Mesenteric fat pad (tissue), 1 donor: ENCODE data around the gene APOBEC3B. TPM values are rescaled to one million over a fixed set of nuclear protein-coding genes. Genes with fewer than 3 reads are reported as not detected.
"Not testable (repeated sequence)": the region's sequence is repeated elsewhere in the genome, so short reads cannot be mapped to it uniquely, and the experiment has no call there.

Experiments
- DNase-seq: peaks from one replicate; pipeline ENCODE4 v3.0.0-alpha.2; 2020; ENCODE audit warnings: low spot score
- total RNA-seq: library from RNA; stranded (reverse); fragmentation: NEBNext Ultra II Directional; extraction: Animal tissue kit (Norgen Biotek cat#: 25700); gene quantifications from one replicate; pipeline ENCODE4 v1.2.1, GENCODE V29; 2021
- donor health status: DM: yes; HTN: yes; CAD: no.

Gene APOBEC3B
- total RNA-seq, 1 donor from 2014 or later: 0.58 TPM

DNA sequence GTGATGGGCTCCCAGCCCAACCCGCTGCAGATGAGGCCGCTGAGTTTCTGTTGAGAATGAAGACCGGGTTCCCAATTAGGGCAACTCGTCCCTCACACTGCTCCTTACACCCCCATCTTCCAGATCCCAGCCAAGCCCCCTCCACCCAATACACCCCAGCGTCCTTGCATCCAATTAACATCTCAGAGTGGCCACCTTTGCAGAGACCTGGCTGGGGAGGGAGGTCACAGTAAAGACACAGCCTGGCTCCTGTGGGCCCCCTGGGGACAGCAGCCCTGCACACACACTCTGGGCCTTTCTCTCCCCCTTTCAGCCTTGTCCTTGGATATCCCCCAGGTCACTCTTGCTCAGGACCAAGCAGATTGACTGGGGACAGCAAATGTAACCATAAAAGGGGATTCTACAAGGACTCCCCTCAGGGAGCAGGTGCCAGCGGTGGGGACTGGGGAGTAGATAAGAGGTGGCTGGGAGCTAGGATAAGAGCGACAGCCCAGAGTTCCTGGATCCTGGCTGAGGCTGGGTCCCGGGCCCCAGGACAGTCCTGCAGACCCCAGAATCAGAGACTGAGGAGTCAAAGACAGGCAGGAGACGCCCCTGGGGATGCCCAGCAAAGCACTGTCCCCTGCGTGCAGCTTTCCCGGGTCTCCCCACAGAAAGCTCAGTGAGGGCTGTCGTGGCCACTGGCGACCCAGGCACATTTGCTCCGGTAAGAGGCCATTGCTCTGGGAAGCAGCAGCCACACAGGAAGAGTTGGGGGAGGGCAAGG, 16.4 kb upstream of the APOBEC3B start:
- no peak for DNase-seq

DNA sequence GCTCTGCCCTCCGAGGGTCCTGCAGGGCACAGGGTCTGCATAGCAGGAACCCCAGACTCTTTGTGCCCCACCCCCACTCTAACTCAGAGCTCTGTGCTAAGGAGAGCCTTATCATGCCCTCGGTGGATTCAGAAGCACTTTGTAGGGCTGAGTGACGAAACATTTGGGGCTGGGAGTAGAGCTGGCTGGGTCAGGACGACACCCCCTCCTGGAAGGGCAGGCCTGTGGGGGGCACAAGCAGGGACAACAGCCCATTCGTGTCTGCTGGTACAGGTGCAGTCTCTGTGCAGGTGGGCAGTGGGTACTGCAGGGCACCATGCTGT, 15.8 kb upstream of the APOBEC3B start:
- DNase-seq: no peak

DNA sequence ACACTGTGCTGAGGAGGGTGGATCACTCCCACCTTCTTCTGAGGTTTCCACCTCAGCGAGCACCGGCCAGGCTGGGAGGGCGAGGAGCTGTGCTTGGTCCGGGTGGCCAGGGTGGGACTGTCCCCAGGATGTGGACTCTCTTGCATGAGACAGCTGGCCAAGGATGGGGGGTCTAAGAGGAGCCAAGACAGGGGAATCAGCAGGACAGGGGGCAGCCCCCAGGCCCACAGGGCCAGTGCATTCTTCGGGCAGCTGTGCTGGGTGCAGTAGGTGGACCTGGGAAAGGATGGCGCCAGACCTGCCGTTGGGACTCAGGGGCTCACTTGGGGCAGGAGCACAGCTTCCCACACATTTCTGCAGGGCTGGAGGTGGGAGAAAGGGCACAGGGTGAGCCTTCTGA, 15.2 kb upstream of the APOBEC3B start:
- DNase-seq: no peak

DNA sequence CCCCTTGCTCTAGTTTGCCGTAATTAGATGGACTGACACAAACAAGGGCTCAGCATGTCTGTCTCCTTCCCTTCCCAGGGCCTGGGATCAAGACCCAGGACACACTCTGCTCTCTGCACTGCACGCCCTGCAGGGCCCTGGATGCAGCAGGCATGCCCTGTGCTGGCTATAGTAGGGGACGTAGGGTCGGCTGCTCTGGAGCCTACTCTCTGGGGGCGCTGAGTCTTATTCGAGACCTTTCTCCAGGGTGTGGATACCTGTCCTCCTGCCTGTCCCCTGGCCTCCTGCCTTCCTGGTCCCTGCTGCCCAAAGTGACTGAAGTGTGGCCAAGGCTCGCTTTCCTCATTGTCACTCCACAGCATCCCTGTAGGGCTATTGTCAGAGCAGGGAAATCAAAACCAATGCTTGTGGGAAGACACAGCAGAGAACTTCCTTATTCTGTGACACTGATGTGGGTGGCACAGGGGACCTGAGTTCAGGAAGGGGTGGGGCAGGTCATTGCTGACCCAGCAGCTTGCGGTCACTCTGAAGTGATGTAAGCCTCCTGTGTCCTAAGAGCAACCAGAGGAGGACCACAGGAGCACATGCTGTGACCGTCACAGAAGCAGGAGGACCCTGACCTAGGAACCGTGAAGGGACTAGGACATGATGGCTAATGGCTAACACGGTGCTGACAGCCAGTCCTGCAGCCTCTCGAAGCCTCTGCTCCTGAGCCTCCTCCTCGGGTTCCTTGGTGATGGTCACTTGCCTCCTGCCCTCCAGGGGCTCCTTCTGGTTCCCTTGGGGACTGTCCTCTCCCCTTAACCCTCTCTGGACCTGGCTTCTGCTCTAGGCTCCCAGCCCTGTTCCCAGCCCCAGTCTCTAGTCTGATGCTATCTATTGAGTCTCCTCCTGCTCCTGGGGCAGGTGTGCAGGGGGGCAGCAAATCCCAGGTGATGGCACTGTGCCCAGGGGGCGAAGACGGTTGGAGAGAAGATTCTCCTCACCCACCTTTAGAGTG, 14.4 kb upstream of the APOBEC3B start:
- no peak for DNase-seq

DNA sequence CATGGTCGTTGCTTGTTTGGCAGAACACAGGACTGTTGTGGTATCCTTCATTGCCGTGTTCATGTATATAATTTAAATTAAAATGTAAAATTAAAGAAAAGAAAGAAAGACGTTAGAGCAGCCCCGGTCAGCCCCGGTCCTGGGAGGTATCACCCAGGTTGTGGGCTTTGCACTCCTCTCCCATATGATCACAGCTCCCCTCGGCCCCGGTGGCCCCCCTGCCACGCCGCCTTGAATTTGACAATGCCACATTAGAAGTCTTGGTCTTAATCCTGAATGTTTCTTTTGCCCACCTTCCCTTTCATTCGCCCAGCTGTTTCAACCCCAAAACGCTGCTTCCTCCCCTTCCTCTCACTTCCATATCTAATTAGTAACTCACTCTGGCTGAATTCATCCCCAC, 13.3 kb upstream of the APOBEC3B start:
- no peak for DNase-seq

DNA sequence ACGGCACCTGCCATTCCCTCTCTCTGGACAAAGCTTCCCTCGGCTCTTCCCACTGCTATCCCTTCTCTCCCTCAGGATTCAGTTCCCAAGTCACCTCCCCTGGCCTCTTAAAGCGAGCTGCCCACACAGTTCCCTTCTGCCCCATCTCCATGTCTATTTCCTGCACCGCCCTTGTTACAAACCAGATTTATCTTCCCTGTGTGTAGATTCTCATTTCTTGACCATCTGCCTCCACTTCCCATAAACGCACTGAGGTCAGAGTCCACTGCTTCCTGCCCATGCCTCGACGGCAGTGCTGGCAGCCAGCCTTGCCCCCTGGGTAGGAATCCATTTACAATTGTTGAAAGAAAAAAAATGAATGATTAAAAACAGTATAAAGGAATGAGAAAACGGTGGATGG, 11.6 kb upstream of the APOBEC3B start:
- DNase-seq: no peak

DNA sequence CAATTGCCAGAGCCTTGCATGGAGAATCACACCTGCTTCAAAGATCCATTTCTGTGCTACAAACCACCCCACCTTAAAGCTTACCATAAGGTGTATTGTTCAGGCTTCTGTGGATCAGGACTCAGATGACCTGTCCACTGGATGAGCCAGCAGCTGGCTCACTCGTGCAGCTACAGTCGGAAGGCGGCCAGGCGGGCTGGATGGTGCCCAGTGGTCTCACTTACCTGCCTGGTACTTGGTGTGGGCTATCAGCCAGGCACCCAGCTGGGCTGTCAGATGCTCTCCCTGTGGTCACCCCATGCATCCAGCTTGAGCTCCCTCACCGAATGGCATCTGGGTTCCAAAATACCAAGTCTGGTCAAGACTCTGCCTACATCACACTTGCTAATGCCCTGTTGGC, 10.9 kb upstream of the APOBEC3B start:
- no peak for DNase-seq

DNA sequence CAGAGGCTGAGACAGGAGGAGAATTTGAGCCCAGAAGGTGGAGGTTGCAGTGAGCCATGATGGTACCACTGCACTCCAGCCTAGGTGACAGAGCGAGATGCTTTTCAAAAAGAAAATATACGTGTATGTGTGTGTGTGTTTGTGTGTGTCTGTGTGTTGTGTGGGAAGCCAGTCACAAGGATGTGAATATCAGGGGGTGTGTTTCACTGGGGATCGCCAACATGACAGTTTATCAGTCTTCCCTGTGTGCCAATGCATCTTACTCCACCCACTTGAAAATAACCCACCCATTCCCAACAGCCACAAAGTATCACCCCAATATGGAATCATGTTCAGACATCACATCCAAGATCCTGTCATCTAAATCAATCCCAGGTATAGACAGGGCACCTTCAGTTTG, 10.4 kb upstream of the APOBEC3B start:
- no peak for DNase-seq

DNA sequence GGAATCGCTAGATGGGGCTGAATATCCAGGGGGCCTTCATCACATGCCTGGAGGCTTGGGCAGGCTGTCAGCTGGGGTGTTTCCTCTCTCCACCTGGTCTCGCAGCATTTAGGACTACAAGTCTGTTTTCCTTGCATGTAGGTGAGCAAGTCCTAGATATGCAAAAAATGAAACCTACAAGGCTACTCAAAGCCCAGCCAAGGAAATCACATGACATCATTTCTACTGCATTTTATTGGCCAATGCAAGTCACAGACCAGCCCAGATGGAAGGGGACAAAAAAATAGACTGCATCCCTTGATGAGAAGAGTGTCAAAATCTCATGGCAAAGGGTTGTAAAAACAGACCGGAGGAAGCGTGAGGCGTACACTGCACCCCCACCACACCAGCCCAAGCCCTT, 9.6 kb upstream of the APOBEC3B start:
- no peak for DNase-seq

DNA sequence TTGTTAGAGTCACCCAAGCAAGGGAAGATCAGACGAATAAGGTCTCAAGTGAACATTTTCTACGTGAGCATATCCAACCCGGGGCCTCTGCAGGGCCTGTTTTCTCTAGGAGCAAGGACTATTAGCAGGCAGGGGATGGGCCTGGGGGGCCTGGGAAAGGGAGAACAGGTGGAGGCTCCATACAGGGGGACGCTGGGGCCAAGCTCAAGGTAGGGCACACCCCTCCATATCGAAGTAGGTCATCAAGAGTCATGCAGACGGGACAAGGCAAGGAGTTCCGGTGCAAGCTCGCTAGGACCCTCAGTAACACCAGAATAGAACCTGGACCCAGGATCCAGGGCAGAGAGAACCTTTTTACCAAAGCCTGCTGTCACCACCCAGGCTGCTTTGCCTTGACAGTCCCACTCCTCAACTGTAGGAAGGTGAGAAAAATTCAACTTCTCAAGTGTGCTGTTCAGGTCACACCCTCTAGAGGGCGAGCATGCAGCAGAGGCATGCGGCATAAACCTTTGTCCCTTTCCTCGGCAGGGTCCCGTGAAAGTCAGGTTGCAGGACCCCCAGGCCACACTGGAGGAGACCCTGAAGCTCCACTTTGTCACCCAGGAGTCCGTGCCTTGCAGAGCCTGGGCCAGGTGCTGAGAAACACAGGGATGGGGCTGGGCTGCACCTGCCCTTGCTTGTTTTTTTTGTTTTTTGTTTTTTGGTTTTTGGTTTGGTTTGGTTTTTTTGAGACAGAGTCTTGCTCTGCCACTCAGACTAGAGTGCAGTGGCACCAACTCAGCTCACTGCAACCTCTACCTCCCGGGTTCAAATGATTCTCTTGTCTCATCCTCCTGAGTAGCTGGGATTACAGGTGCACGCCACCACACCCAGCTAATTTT, 8.6 kb upstream of the APOBEC3B start:
- no peak for DNase-seq

DNA sequence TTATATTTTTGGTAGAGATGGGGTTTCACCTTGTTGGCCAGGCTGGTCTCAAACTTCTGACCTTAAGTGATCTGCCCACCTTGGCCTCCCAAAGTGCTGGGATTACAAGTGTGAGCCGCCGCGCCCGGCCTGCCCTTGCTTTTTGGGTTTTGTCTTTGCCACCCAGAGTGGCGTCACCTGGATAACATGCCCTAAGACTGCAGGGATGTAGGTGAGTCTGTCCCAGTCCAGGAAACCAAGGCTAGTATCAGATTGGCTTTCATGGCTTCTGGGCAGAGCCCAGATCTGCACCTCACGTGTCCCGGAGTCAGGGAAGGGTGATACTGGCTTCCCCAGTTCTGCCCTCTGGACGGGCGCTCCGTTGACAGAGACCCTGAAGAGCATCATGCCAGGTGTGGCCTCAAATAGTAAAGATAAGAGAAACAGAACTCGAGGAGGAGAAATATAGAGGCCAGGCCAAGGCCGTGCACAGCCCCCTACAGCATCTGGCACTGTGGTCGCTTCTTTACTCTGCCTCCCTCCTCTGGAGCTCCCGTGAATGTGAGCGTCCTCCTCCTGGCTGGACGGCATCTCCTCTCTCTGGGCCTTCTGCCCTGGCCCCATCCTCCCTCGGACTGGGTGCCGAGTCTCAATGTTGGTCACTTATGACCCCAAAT, 7.8 kb upstream of the APOBEC3B start:
- DNase-seq: no peak

DNA sequence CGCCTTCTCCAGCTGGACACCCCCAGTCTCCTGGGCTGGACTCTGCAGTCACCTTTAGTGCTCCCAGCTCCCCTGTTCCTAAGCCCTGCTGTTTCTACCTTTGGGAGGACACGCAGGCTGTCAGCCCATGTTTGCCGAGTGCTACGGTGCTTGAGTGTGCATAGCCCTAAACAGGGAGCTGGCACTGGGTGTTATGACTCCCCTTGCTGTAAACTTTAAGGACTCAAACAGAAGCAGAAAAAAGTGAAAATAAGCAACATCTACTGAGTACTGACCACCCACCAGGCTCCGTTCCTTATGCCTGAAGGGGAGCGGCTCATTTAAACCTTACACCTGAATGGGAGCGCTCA, 7.3 kb upstream of the APOBEC3B start:
- DNase-seq: no peak

DNA sequence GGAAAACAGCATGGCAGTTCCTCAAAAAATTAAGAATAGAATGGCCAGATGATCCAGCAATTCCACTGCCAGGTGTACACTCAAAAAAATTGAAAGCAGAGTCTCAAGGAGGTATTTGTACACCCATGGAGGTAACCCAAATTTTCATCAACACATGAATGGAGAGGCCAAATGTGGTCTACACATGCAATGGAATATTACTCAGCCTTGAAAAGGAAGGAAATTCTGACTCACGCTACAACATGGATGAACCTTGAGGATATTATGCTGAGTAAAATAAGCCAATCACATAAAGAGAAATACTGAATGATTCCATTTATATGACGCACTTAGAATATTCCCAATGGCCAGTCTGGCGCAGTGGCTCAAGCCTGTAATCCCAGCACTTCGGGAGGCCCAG, 4.9 kb upstream of the APOBEC3B start:
- not testable (repeated sequence) for DNase-seq

DNA sequence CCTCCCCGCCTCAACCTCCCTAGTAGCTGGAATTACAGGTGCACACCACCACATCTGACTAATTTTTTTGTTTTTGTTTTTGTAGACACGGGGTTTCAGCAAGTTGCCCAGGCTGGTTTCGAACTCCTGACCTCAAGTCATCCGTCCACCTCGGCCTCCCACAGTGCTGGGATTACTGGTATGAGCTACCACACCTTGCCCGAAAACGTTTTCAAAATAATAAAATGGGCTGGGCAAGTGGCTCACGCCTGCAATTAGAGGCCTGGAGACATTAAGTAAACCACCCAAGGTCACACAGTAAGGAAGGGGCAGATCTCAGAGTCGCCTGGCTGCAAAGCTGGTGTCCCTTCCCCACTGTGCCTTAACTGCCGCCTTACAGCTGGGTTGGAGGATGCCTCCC, 1.6 kb upstream of the APOBEC3B start:
- not testable (repeated sequence) for DNase-seq

DNA sequence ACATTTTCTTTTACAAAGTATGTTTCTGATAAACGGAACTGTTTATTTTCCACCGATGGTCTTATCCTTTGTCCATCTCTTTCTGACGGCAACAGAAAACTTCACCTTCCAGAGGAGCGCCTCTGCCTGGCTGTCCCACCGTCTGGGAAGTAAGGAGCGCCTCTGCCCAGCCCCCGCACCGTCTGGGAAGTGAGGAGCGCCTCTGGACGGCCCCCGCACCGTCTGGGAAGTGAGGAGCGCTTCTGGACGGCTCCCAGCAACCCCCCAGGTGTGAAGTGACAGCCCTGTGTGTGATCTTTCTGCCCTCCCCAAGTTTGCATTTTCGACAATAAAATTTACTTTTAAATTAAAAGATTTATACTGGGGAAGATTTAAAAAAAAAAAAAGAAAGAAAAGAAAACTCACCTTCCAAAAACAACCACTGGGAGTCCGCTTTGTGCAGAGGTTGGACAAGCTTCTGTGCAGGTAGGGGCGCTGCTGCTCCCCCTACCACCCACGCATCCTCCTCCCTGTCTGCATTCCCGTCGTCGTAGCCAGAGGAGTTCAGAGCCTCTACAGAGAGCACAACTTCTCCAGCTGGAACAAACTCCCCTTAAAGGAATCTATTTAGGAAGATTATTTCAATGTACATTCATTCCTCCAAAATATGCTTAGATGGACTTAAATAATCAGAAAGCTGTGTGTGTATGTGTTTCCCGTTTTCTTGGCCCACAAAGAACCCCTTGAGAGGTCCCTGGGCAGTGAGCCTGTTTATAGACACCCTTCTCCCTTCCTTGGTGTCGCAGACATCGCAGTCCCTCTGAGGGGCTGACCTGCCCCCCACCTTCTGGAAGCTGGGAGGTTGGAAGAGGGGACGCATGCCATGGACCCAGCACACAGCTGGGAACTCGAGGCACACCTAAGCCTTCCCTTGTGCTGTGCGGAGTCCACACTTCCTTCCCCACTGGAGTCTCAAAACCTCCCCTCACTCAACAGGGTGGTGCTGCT, 849 bp upstream of the APOBEC3B start:
- DNase-seq: no peak

DNA sequence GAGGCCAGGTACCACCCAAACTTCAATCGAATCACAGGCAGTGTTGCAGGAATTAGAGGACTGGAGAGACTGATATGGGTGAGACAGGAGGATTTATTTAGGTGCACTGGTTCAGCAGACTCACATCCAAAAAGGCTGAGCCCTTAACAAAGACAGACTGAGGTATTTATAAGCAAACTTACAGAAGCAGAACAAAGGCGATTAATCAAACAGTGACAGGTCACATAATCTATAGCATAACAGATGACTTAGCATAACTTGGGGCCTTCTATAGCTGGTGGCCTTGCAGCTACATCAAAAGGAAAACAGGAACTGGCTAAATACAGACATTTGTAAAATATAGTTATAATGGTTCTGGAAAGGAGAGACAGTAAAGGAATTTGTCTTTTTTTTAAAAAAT, 2.1 kb downstream of the APOBEC3B start:
- DNase-seq: no peak

DNA sequence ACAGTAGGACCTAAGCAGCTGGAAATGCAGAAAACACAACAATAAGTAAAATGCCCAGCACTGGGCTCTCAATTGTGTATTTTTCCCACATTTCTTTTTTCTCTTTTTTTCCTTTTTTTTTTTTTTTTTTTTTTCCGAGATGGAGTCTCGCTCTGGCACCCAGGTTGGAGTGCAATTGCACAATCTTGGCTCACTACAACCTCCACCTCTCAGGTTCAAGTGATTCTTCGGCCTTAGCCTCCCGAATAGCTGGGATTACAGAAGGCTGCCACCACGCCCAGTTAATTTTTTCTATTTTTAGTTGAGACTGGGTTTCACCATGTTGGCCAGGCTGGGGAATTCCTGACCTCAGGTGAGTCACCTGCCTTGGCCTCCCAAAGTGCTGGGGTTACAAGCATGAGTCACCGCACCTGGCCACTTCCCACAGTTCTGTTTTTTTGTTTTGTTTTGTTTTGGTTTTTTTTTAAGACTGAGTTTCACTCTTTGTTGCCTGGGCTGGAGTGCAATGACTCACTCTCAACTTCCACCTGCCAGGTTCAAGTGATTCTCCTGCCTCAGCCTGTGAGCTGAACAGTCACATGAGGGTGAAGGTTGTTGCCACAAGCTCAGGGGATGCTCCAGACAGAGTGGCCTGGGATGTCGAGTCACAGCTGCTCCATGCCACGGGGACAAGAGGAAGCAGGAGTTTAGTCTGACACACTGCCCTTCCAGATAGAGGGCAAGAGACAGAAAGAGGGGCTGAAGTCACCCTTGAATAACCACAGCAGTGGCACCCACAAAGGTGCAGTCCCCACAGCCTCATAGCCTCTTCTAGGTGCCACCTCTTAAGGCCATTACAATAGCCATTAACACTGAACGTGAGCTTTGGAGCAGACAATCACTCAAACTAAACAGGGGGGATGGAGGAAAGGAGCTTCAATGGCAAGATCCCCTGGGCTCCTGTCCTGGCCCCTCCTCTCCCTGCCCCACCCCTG, 2.9 kb downstream of the APOBEC3B start:
- DNase-seq: not testable (repeated sequence)

DNA sequence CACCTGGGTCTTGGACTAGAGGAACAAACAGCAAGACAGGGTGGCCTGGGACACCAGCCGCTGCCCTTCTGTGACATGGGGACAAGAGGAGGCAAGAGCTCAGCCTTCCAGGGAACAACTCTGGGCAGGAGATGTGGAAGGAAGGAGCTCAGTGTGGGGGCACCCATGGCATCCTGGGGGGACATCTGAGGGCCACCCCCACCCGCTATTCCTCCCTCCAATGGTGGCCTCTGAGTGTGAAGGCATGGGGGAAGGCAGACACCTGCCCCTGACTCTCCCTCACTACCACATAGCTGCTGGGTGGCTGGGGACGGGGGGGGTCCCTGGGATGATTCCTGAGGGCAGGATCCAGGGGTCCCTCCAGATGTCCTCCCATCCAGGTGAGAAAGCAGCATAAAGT, 4.5 kb downstream of the APOBEC3B start:
- DNase-seq: no peak
